LNCAP (cell line): ENCODE measurements around the gene LATS1.

Source experiments
- CTCF ChIP-seq: fragments of 450-650 bp; IDR thresholded peaks from 2 replicates; pipeline ENCODE4 v1.5.1; 2017; ENCODE audit warnings: mild to moderate bottlenecking

LATS1 gene

GRCh38 chr6:149717588-149718458 lies at the start of gene LATS1:
LATS1 (minus strand) TSS chr6:149718101; CDS start chr6:149702126, 15,975 bp downstream.
- no peak for TF ChIP-seq CTCF

- TF ChIP-seq CTCF, result no peak
Measured at GRCh38 chr6:149766156-149766769, 48.4 kb upstream of the LATS1 start.

- TF ChIP-seq CTCF, result no peak
Measured at GRCh38 chr6:149763866-149764265, 46.0 kb upstream of the LATS1 start.

- no peak for TF ChIP-seq CTCF
Measured at GRCh38 chr6:149761438-149761837, 43.5 kb upstream of the LATS1 start.

- no peak for TF ChIP-seq CTCF
Measured at GRCh38 chr6:149756261-149756636, 38.3 kb upstream of the LATS1 start.

- no peak for TF ChIP-seq CTCF
Measured at GRCh38 chr6:149755300-149756260, 37.7 kb upstream of the LATS1 start.

- TF ChIP-seq CTCF, result no peak
Measured at GRCh38 chr6:149754548-149754947, 36.6 kb upstream of the LATS1 start.
